ENCODE data around the gene ABCA4.
"Not testable (repeated sequence)": the region's sequence is repeated elsewhere in the genome, so short reads cannot be mapped to it uniquely, and the experiment has no call there.

GRCh38 chr1:94149166-94149565, 28.2 kb upstream of the ABCA4 start:
- TF ChIP-seq POLR2AphosphoS5 (IDR thresholded peaks at IDR 0.05; ENCODE audit: borderline replicate concordance, low read depth, low read length); EZH2 (IDR thresholded peaks at IDR 0.05); FOXP2 (optimal IDR thresholded peaks at IDR 0.05; ENCODE audit: control extremely low read depth, extremely low read length, insufficient read depth): not testable (repeated sequence)

Measured in SK-N-MC (cell line).